ENCODE measurements around the gene ROBO1. TPM values are rescaled to one million over a fixed set of nuclear protein-coding genes. Genes with fewer than 3 reads are reported as not detected.

Gene ROBO1
- polyA plus RNA-seq, 1 experiment = 33.9 TPM

GRCh38 chr3:79684041-79684440, 83.8 kb downstream of the ROBO1 start:
- Histone ChIP-seq H3K27me3 (ENCODE audit: control insufficient read depth, insufficient read depth, low read length) (no peaks in the 10 kb centered on the region), H3K4me3 (ENCODE audit: low read depth, low read length) (no peak overlapping the region), H3K36me3 (ENCODE audit: control insufficient read depth, insufficient read depth, low read length) (no peaks in the 10 kb centered on the region)
- ChIA-PET CTCF (no interaction called here), POLR2A (no interaction called here)
- DNase-seq (ENCODE audit: low read depth) = no peak
- no peak for TF ChIP-seq CTCF (IDR thresholded peaks at IDR 0.05; ENCODE audit: insufficient read depth, low read depth, low read length)

GRCh38 chr3:79672731-79673130, 95.1 kb downstream of the ROBO1 start:
- H3K4me3 ChIP-seq (ENCODE audit: low read depth, low read length) = no peak overlapping the region
- no peaks in the 10 kb centered on the region for H3K27me3 ChIP-seq (ENCODE audit: control insufficient read depth, insufficient read depth, low read length)
- POLR2A ChIA-PET = no interaction called here
- CTCF ChIA-PET = no interaction called here
- no peak for DNase-seq (ENCODE audit: low read depth)
- no peaks in the 10 kb centered on the region for H3K36me3 ChIP-seq (ENCODE audit: control insufficient read depth, insufficient read depth, low read length)
- no peak for TF ChIP-seq CTCF (IDR thresholded peaks at IDR 0.05; ENCODE audit: insufficient read depth, low read depth, low read length)

GRCh38 chr3:79672075-79672474, 95.7 kb downstream of the ROBO1 start:
- CTCF ChIA-PET = no interaction called here
- POLR2A ChIA-PET = no interaction called here
- TF ChIP-seq CTCF (IDR thresholded peaks at IDR 0.05; ENCODE audit: insufficient read depth, low read depth, low read length) = no peak
- H3K36me3 ChIP-seq (ENCODE audit: control insufficient read depth, insufficient read depth, low read length) = no peaks in the 10 kb centered on the region
- no peak overlapping the region for H3K4me3 ChIP-seq (ENCODE audit: low read depth, low read length)
- DNase-seq (ENCODE audit: low read depth) = no peak
- H3K27me3 ChIP-seq (ENCODE audit: control insufficient read depth, insufficient read depth, low read length) = no peaks in the 10 kb centered on the region

- Histone ChIP-seq H3K4me3 (ENCODE audit: low read depth, low read length) (no peak overlapping the region), H3K27me3 (ENCODE audit: control insufficient read depth, insufficient read depth, low read length) (no peaks in the 10 kb centered on the region), H3K36me3 (ENCODE audit: control insufficient read depth, insufficient read depth, low read length) (no peaks in the 10 kb centered on the region)
- no peak for DNase-seq (ENCODE audit: low read depth)
- no peak for TF ChIP-seq CTCF (IDR thresholded peaks at IDR 0.05; ENCODE audit: insufficient read depth, low read depth, low read length)
- ChIA-PET CTCF (no interaction called here), POLR2A (no interaction called here)
Measured at GRCh38 chr3:79670178-79670577, 97.6 kb downstream of the ROBO1 start.

- ChIA-PET POLR2A (no interaction called here), CTCF (no interaction called here)
- Histone ChIP-seq H3K27me3 (ENCODE audit: control insufficient read depth, insufficient read depth, low read length) (no peaks in the 10 kb centered on the region), H3K4me3 (ENCODE audit: low read depth, low read length) (no peak overlapping the region), H3K36me3 (ENCODE audit: control insufficient read depth, insufficient read depth, low read length) (no peaks in the 10 kb centered on the region)
- TF ChIP-seq CTCF (IDR thresholded peaks at IDR 0.05; ENCODE audit: insufficient read depth, low read depth, low read length) = no peak
- DNase-seq (ENCODE audit: low read depth) = no peak
Measured at GRCh38 chr3:79664455-79664854, 103.3 kb downstream of the ROBO1 start.

Measured in BJ (cell line).